GM10248 (cell line): ENCODE results near the gene FKBP14.

Experiments
- CTCF ChIA-PET: fragments of 300-600 bp; sonication (Branson Sonifier 250); formaldehyde crosslinking; extraction: SDS; loops from one replicate; lab custom pipeline; 2021; ENCODE audit warnings: antibody characterized with exemption; lab: Yijun Ruan, JAX
- POLR2A ChIA-PET: fragments of 350-650 bp; sonication (Branson Sonifier 250); formaldehyde crosslinking; extraction: SDS; loops from one replicate; lab custom pipeline; 2020; ENCODE audit warnings: antibody characterized with exemption; lab: Yijun Ruan, JAX
- DNase-seq: peaks from one replicate; pipeline ENCODE4 v3.0.0; 2012; ENCODE audit errors: extremely low spot score
- TF ChIP-seq, protein P1 (sequence below): IDR thresholded peaks from 2 replicates; pipeline ENCODE4 v1.5.1; 2012; ENCODE audit warnings: mild to moderate bottlenecking, low read depth; ENCODE audit errors: extremely low read depth, missing control alignments, control extremely low read depth

The FKBP14 gene

DNA sequence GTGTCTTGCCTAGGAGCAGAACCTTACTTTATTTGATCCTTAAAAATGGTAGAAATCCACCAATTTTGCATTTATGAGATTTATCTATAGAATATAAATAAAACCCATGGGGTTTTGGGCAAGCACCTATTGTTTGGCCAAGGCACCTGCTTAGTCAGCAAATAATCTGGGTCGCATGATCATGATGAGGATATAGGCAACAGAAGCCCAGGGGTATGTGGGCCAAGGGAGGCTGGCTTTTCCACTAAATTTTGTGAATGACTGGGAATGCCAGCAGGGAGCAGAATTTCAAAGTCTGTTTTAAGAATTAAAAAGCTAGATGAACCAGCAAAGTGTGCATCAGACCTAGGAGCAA is 54.2 kb downstream of the FKBP14 start:
- DNase-seq: no peak
- CTCF ChIA-PET: interaction anchor here (1.4 to 2.9 kb wide), 3 partner anchors 9 to 51 kb away, joined by 4 to 11 read pairs (median 6); no protein-coding TSS in a partner anchor
- TF ChIP-seq, protein P1, sequence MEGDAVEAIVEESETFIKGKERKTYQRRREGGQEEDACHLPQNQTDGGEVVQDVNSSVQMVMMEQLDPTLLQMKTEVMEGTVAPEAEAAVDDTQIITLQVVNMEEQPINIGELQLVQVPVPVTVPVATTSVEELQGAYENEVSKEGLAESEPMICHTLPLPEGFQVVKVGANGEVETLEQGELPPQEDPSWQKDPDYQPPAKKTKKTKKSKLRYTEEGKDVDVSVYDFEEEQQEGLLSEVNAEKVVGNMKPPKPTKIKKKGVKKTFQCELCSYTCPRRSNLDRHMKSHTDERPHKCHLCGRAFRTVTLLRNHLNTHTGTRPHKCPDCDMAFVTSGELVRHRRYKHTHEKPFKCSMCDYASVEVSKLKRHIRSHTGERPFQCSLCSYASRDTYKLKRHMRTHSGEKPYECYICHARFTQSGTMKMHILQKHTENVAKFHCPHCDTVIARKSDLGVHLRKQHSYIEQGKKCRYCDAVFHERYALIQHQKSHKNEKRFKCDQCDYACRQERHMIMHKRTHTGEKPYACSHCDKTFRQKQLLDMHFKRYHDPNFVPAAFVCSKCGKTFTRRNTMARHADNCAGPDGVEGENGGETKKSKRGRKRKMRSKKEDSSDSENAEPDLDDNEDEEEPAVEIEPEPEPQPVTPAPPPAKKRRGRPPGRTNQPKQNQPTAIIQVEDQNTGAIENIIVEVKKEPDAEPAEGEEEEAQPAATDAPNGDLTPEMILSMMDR: no peak
- POLR2A ChIA-PET: no interaction called here

DNA sequence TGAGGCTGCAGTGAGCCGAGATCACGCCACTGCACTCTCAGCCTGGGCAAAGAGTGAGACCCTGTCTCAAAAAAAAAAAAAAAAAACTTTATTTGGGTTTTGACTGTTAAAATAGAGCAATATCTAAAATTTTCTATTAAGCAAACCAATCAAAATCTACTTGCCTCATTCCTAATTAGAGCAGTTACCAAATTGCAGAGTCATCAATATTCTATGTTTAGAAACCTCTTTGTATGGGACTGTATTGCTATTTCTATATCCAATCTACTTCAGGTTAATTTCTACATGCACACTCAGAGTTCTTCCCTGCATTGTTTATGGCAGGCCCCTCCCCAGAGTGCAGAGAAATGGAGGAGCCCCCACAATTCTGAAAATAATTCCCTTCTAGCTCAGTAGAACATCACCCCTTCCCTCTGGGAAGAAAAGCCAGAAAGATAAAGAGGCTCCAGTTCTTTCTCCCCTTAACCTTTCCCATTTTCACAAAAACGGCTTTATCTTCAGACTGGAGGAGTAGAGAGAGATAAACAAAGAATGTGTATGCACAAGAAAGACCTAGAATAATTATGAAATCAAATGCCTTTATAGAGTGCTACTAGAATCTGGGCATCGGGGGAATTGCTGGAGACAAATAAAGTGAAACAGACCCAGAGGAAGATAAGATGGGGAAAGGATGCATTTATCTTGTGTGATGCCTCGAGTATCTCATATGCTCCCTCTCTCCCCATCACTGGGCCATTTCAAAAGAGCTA is 54.8 kb downstream of the FKBP14 start:
- ChIA-PET CTCF (interaction anchor here (1.9 to 2.9 kb wide), 2 partner anchors 9 to 50 kb away, joined by 6 to 11 read pairs; no protein-coding TSS in a partner anchor), POLR2A (no interaction called here)
- TF ChIP-seq, protein P1: no peak
- DNase-seq: no peak

DNA sequence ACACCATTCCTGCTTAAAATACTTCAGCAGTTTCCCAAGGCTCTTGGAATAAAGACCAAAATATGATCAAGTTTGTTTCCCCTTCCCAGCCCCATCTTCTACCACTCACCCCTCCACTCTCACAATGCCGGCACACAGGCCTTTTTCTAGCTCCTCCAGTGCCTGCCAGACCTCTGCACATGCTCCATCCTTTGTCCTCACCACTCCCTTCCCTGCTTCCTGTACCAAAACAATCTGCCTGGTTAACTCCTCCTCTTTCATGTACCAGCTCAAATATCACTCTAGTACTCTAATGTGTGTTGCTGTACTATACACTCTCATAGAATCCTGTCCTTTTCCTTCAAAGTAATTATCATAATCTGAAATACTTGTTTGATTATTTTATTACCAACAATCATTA is 56.3 kb downstream of the FKBP14 start:
- no peak for DNase-seq
- TF ChIP-seq, protein P1: no peak
- POLR2A ChIA-PET: no interaction called here
- CTCF ChIA-PET: interaction anchor here (1.1 to 1.7 kb wide), 3 partner anchors 14 to 91 kb away, joined by 3 to 4 read pairs (median 3); no protein-coding TSS in a partner anchor

DNA sequence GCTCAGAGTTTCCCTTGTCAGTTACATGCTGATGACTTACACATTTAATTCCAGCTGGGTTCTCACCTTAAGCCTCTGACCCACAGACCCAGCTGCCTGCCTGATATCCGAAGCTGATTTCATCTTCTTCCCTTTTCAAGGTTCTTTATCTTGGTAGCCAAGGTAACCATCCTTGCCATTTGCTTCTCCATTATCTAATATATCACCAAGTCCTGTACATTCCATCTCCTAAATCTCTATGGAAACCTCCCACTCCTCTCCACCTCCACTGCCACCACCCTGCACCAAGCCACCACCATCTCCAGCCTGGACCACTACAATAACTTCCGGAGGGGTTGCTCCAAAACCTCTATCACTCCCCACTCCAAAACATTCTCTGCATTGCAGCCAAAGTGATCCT is 56.8 kb downstream of the FKBP14 start:
- TF ChIP-seq, protein P1: no peak
- no peak for DNase-seq
- POLR2A ChIA-PET: no interaction called here
- CTCF ChIA-PET: interaction anchor here (1.1 to 1.7 kb wide), 5 partner anchors 7 to 92 kb away, joined by 3 to 7 read pairs (median 3); no protein-coding TSS in a partner anchor

DNA sequence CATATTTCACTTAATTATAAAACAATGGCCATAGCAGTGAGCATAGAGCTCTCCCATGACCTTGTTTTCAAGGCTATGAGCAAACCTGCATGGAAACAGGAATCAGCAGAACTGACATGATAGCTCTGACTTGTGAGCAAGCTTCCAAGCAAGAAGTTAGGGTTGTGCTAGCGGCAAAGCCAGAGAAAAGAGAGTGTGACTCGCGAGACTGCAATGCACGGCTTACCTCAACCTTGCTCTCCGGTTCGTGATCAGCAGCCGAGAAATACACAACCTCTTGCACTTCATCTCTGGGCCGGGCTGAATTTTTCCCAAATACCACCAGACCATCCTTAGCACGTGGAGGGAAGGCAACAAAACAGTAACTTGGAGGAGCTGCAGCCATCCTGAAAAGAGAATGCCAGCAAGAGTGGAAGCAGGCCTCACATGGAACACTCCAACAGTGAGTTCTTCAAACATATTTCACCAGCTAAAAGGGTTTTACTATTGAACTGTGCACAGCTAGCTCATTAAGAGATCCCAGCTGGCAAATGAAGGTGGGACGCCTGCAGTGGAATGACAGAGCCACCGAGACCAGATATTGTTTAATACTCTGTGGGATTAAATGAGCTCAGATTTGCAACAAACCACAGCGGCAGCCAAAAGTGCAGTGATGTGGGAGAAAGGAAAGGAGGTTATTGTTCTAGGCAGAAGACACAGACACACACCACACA is 57.7 kb downstream of the FKBP14 start:
- DNase-seq: no peak
- TF ChIP-seq, protein P1: no peak
- POLR2A ChIA-PET: no interaction called here
- CTCF ChIA-PET: interaction anchor here (0.7 to 1.7 kb wide), 6 partner anchors 8 to 48 kb away, joined by 3 to 7 read pairs (median 4); no protein-coding TSS in a partner anchor

DNA sequence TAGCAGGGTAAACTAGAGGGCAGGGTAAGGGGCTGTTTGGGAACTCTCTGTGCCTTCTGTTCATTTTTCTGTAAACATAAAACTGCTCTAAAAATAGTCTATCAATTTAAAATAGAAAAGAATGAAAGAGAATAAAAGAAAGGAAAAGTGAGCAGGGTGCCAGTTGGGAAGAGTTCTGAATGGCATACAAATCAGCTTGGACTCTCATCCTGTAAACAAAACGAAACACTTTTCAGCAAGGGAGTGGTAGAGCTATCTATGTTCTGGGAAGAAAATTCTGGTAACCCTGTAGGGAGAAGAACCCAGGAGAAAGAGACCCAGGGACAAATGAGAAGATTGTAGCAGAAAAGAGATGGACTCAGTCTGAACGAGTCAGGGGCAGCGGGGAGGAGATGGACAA is 61.5 kb downstream of the FKBP14 start:
- ChIA-PET POLR2A (no interaction called here), CTCF (interaction anchor here (0.9 to 1.4 kb wide), 3 partner anchors 22 to 97 kb away, joined by 3 to 4 read pairs (median 3); no protein-coding TSS in a partner anchor)
- TF ChIP-seq, protein P1: no peak
- DNase-seq: no peak
